ENCODE data around the gene YBX1.
"Not testable (repeated sequence)": the region's sequence is repeated elsewhere in the genome, so short reads cannot be mapped to it uniquely, and the experiment has no call there.

GRCh38 chr1:42714441-42714840, 32.2 kb downstream of the YBX1 start:
- TF ChIP-seq, protein P1, sequence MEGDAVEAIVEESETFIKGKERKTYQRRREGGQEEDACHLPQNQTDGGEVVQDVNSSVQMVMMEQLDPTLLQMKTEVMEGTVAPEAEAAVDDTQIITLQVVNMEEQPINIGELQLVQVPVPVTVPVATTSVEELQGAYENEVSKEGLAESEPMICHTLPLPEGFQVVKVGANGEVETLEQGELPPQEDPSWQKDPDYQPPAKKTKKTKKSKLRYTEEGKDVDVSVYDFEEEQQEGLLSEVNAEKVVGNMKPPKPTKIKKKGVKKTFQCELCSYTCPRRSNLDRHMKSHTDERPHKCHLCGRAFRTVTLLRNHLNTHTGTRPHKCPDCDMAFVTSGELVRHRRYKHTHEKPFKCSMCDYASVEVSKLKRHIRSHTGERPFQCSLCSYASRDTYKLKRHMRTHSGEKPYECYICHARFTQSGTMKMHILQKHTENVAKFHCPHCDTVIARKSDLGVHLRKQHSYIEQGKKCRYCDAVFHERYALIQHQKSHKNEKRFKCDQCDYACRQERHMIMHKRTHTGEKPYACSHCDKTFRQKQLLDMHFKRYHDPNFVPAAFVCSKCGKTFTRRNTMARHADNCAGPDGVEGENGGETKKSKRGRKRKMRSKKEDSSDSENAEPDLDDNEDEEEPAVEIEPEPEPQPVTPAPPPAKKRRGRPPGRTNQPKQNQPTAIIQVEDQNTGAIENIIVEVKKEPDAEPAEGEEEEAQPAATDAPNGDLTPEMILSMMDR (IDR thresholded peaks at IDR 0.05) = not testable (repeated sequence)
- TF ChIP-seq EP300 (IDR thresholded peaks at IDR 0.05) = not testable (repeated sequence)

All from tibial nerve (tissue), 4 donors.